GM13976 (cell line): Measurements from ENCODE around the gene AMBRA1.

ENCODE experiments used
- DNase-seq: peaks from one replicate; pipeline ENCODE4 v3.0.0; 2012; ENCODE audit warnings: low spot score
- in situ Hi-C: fragments of 300-500 bp; cut with MboI; formaldehyde crosslinking; loops from one replicate; pipeline ENCODE4 v1.12.0; 2022; ENCODE audit warnings: low sequenced_read_pairs, mixed read lengths, inconsistent platforms; ENCODE audit not compliant: unreplicated experiment
- TF ChIP-seq, protein P1 (sequence below): IDR thresholded peaks from 2 replicates; pipeline ENCODE4 v1.5.1; 2012; ENCODE audit warnings: borderline replicate concordance, mild to moderate bottlenecking; ENCODE audit not compliant: insufficient read depth; ENCODE audit errors: extremely low read depth, missing control alignments, control extremely low read depth

AMBRA1 gene

DNA sequence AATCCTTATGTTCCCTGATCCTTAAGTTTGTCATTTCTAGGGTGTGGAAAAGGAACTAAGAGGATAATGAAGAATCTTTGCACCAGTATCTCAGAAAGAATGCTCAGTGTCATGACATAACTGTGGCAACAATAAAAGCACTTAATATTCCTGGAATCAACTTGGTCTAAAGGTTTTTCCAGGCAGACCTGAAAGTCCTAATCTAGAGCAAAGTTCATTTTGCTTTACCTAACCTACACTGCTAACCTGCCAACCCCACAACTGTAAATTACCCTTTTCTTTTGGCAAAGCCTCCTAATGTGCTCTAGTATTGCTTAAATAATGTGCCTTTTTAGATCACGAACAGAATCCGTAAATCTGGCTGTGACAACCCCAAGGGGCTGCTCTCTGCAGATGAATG, 82.5 kb downstream of the AMBRA1 start:
- in situ Hi-C loops = no loop called here
- TF ChIP-seq, protein P1, sequence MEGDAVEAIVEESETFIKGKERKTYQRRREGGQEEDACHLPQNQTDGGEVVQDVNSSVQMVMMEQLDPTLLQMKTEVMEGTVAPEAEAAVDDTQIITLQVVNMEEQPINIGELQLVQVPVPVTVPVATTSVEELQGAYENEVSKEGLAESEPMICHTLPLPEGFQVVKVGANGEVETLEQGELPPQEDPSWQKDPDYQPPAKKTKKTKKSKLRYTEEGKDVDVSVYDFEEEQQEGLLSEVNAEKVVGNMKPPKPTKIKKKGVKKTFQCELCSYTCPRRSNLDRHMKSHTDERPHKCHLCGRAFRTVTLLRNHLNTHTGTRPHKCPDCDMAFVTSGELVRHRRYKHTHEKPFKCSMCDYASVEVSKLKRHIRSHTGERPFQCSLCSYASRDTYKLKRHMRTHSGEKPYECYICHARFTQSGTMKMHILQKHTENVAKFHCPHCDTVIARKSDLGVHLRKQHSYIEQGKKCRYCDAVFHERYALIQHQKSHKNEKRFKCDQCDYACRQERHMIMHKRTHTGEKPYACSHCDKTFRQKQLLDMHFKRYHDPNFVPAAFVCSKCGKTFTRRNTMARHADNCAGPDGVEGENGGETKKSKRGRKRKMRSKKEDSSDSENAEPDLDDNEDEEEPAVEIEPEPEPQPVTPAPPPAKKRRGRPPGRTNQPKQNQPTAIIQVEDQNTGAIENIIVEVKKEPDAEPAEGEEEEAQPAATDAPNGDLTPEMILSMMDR = no peak

DNA sequence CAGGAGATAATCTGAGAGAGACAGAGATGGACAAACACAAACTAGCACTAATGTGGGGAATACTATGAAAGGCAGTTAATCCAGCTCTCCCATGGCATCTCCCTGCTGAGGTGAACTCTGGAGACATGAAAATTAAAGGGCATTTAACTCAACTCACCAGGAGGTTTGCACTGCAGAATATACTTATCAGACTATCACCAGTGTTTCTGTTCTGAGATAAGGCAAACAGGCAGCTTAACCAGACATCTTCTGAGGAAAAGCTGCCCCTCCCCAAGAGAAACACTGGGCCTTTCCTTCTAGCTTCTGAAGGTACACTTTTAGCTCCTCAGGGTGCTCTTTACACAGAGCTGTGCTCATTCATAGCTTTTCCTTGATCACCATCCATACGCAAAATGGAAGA, 85.5 kb downstream of the AMBRA1 start:
- TF ChIP-seq, protein P1 = no peak
- in situ Hi-C loops = no loop called here
- DNase-seq = no peak

More for the DNA sequence above, 82.5 kb downstream of the AMBRA1 start:
- no peak for DNase-seq

DNA sequence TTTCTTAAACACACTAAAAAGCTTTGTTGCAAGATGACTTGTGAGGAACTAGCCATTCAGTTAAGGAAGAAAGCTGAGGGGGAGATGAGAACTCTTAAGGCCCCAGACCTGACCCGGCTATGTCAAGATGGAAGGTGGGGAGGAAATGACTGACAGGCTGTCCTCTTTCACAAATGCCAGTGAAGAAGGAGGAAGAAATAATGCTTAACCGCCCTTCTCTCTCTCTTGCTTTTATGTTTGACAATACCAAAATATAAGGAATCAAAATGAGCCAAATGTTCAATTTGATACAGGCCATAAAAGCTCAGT, 87.4 kb downstream of the AMBRA1 start:
- no peak for DNase-seq
- in situ Hi-C loops = no loop called here
- TF ChIP-seq, protein P1 = no peak

DNA sequence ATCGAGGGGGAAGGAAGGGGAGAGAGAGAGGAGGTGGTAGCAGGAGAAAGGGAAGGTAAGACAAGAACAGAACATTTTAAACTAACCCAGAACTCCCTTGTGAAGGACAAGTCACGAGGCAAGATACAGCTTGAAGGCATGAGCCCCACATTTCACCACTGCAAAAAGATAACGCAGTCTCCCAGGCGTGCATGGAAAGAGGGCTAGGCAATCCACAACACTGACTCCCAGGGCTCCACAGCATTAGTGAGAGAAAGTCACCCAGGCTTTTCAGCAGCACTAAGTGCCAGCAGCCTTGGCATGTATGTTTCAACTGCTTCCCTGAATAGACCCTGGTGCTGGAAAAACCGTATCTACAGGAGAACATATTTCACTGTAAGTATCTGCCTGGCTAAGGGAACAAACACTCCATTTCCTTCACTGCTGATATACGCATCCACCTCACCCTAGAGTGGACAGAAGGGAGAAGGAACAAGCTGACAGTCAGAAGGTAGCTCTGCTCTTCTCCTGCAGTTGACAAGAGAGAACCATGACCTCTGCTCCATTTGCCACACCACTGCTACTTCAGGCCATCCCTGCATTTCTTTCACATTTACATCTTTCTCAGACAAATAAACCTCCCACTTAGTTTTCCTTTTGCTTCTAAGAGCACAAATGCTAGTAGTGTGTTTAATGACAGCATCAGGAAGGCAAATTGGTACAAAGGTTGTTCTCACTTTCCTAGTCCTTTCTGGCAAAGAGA, 87.9 kb downstream of the AMBRA1 start:
- DNase-seq = no peak
- TF ChIP-seq, protein P1 = no peak
- in situ Hi-C loops = no loop called here

DNA sequence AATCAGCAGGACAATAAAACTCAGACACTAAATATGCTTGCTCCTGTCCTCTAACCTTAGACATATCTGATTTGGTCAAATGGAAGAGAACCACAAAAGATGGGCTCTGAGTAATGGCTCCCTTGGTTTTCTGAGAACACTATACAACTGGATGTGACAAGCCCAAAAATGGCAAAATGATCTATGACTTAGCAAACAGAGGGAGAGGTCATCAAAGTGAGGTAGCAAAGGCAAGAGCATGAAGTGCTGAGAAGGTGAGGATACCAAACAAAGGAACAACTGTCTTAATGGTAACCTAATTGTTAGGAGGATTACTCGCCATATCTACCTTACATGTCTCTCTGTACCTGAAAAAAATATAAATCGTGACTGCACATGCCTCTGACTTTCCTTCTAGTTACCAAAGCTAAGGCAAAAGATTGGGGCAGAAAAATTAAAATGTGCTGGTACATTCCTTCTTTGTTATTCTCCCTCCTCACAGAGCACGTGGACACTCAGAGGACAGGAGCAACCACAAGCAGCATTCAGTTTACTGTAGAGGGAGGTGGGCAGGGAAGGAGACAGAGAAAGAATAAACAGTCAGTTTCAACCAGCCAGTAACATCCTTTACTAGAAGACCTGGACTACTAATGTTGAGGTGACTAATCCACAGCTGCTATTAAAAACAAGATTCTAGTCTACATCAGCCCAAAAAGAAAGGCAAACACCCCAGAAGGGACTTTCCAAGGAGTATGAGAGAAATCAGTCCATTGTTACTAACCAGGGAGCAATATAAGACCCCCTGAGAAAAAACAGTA, 88.8 kb downstream of the AMBRA1 start:
- peak; percentile 44 for DNase-seq
- TF ChIP-seq, protein P1 = no peak
- in situ Hi-C loops = no loop called here

DNA sequence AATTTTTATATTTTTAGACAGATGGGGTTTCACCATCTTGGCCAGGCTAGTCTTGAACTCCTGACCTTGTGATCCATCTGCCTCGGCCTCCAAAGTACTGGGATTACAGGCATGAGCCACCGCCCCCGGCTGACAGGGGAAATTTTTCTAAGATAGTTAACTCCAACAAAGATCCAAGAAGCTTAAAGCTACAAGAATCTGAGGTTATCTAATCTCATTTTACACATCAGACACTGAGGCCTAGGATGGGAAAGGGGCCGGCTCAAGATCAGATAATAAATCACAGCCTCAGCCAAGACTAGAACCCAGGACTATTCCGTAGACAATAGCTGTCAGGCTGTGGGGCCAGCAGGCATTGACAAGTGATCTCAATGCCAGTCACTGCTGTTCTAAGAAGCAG, 94.0 kb downstream of the AMBRA1 start:
- TF ChIP-seq, protein P1 = no peak
- in situ Hi-C loops = no loop called here
- no peak for DNase-seq
